OCI-LY1 (cell line): Measurements from ENCODE around the gene KCNIP4.

Experiments
- EZH2 ChIP-seq: fragments of 200-600 bp; sonication (generic), shearing (Covaris generic); IDR thresholded peaks from 2 replicates; pipeline ENCODE4 v1.8.0; 2017; ENCODE audit warnings: borderline replicate concordance, mixed run types, mild to moderate bottlenecking, antibody characterized with exemption, low read length, moderate library complexity, mixed read lengths
- TF ChIP-seq, protein P1 (sequence below): fragments of 200-600 bp; sonication (generic), shearing (Covaris generic); IDR thresholded peaks from 2 replicates; pipeline ENCODE4 v1.5.1; 2017; ENCODE audit warnings: mild to moderate bottlenecking, antibody characterized with exemption, low read length, moderate library complexity, mixed read lengths

DNA sequence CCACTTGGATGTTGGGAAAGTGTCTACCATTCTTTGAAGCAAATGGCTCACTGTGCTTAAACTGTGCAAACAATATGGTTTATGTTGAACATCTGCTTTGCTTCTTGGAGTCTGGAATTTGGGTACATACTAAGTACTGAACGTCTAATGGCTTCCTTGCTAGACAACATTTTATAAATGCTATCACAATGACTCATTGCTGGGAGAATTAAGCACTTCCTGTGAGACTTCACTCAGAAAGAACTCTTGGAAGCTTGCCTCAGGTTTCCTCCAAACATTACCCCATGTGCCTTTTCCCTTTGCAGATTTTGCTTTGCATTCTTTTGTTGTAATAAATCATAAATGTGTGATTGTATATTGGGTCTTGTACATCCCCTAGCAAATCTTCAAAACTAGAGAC lies 1108.6 kb downstream of the KCNIP4 start:
- TF ChIP-seq, protein P1, sequence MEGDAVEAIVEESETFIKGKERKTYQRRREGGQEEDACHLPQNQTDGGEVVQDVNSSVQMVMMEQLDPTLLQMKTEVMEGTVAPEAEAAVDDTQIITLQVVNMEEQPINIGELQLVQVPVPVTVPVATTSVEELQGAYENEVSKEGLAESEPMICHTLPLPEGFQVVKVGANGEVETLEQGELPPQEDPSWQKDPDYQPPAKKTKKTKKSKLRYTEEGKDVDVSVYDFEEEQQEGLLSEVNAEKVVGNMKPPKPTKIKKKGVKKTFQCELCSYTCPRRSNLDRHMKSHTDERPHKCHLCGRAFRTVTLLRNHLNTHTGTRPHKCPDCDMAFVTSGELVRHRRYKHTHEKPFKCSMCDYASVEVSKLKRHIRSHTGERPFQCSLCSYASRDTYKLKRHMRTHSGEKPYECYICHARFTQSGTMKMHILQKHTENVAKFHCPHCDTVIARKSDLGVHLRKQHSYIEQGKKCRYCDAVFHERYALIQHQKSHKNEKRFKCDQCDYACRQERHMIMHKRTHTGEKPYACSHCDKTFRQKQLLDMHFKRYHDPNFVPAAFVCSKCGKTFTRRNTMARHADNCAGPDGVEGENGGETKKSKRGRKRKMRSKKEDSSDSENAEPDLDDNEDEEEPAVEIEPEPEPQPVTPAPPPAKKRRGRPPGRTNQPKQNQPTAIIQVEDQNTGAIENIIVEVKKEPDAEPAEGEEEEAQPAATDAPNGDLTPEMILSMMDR: no peak
- TF ChIP-seq EZH2: no peak
